CD4-positive, alpha-beta T cell treated with Interleukin-2 at 100 ng/mL for 4 hours (primary cell): Measurements from ENCODE around the gene KDM7A.

Source experiments
- DNase-seq: peaks from one replicate; pipeline ENCODE4 v3.0.0-alpha.2; 2020; ENCODE audit warnings: low spot score

The KDM7A gene

DNA sequence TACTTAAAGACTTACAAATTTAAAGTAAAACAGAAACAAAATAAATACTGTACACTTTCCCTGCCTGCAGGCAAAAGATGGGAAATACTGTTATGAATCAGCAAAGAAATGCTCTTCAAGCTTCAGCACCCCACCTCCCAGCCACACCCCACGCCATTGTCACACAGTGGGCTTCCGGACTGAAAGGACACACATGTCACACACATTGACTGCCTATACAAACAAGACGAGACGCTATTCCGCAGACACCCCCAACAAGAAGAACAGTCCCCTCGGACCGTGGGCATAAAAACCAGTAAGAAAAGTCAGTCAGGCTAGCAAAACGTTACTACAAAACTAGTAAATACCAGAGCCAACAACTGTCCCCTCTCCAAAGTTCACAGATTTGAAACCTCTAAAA, 91.8 kb downstream of the KDM7A start:
- DNase-seq: peak; percentile 49

DNA sequence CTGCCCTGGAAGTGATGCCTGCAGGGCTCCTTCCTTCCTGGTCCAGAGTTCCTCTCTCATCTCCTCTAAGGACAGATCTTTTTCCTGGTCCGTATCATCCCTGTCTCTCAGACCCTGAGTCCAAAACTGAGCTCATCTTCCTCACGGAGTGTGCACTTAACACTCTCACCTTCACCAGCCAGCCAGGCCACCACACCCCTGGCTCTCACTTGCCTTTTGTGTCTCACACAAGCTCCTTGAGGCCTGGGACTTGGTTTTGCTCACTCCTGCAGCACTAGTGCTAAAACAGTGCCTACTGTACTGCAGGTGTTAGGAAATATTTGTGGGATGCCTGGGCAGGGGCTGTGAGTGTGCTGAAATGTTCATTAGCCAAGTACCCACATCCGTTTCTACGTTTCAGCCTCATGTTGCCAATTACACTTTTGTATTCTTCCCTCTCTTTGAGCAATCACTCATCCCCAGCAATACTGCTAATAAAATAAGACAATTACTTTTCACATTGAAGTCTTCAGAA, 92.6 kb downstream of the KDM7A start:
- DNase-seq: no peak

DNA sequence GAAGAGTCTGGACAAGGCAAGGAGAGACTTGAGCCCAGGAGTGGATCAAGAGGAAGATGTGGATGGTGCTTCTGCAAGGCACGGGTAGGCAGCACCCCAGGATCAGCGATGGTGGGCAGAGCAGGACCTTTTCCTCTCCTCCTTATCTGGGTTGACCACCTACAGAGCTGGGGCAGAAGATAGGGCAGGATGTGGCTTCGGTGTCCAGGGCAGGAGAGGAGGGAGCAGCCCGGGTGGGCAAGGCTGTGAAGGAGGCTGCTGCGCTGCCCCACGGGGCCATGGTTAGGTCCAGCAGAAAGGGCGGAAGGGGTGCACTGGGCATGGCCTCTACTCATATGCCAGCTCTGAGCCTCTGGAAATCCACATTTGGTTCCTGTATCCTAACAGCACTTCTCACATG, 94.0 kb downstream of the KDM7A start:
- DNase-seq: no peak

- no peak for DNase-seq
Measured at GRCh38 chr7:140081774-140082425, 94.9 kb downstream of the KDM7A start.

- DNase-seq: no peak
Measured at GRCh38 chr7:140080919-140081318, 95.9 kb downstream of the KDM7A start.

- no peak for DNase-seq
Measured at GRCh38 chr7:140079121-140079536, 97.7 kb downstream of the KDM7A start.

DNA sequence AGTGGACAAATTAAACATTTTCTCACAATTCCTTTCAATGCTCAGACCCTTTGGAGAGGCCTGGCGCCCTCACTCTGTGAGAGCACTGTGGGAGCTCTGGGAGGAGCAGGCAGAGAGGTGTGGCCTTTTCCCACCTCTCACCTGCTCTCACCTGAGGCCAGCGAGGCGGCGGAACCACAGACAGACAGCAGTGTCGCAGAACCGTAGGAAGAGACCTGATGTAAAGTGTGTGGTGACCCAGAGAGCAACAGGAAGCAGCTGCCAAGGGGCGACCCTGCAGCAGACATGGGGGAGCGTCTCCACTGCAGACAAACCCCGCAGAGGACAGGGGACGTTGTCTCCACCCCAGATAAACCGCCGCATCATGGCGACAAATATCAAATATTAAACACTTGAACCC, 98.4 kb downstream of the KDM7A start:
- DNase-seq: no peak

GRCh38 chr7:140074780-140075179, 102.0 kb downstream of the KDM7A start:
- DNase-seq: no peak

- DNase-seq: no peak
Measured at GRCh38 chr7:140070546-140070945, 106.2 kb downstream of the KDM7A start.

DNA sequence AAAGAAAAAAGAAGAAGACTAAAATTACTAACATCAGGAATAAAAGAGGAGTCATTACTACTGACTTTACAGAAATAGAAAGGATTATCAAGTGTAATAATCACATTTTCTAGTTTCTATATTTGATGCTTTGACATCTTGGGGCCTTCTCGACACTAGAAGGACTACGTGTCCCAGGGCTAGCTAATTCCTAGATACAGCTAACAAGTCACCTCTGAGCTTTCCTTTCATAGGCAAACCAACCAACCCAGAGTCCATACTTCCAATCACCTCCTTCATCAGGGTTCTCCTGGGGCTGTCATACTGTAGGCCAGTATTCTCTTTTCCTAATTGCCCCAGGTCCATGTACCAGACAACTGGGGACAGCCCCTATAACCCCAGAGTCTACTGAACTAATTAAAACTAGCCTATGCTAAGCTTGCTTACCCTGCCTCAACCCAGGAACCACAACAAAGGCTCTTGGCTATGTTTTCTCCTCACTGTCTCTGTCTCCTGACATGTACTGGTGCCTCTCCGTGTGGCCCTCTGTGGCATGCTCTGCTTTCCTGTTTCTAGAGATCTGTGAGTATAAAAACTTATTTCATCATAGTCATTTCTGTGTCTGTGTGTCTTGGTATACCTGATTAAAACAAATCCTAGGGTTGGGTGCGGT, 107.4 kb downstream of the KDM7A start:
- no peak for DNase-seq

- DNase-seq: no peak
Measured at GRCh38 chr7:140068033-140068432, 108.8 kb downstream of the KDM7A start.

DNA sequence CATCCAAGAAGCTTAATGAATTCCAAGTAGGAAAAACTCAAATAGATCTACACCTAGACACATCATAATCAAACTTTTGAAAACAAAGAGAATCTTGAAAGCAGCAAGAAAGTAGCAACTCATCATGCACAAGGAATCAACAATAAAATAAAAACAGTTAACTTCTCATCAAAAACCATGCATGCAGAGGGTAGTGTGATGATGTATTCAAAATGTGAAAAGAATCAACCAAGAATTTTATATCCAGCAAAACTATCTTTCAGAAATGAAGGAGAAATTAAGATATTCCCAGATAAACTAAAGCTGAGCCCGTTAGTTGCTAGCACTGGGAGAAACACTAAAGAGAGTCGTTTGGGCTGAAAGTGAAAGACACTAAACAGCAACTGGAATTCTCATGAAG, 109.7 kb downstream of the KDM7A start:
- DNase-seq: no peak

DNA sequence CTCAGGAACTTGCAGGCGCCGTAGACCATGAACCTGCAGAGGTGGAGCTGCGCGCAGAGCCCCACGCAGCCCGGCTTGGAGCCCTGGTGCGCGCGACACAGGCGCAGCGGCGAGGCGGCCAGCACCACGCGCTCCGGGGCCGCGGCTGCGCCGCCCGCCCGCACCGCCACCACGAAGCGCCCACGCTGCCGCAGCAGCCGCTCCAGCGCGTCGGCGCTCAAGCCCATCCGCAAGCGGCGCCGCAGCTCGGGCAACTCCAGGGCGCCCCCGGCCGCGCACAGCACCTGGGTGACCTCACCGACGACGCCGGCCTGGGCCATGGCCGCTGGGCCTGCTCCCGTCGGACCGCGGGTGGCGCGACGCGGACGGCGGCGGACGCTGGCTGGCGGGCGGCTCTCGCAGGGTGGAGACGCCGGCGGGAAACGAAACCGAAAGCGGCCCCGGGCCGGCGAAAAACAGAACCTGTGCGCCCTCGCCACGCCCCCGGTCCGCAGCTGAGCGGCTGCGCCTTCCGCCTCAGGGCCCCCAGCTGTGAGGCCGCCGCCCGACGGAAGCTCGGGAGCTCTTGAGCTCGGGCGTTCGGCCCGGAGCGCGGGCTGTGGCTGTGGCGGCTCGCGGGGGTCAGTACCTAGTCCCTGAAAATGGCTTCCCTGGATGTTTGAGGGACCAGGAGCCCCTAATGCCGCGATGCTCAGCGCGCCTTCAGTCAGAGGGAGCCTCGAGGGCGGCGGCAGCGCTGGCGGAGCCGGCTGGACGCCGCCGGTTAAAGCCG, 114.1 kb downstream of the KDM7A start, which contains the start of gene PARP12:
Gene PARP12 (minus strand): TSS at position 424 of the 772 bp plus-strand sequence. CDS start 104 bp downstream, at position 320.
- peak; percentile 88 for DNase-seq

- peak; percentile 71 for DNase-seq
Measured at GRCh38 chr7:140062118-140062527, 114.7 kb downstream of the KDM7A start.

- no peak for DNase-seq
Measured at GRCh38 chr7:140061607-140061930, 115.2 kb downstream of the KDM7A start.

DNA sequence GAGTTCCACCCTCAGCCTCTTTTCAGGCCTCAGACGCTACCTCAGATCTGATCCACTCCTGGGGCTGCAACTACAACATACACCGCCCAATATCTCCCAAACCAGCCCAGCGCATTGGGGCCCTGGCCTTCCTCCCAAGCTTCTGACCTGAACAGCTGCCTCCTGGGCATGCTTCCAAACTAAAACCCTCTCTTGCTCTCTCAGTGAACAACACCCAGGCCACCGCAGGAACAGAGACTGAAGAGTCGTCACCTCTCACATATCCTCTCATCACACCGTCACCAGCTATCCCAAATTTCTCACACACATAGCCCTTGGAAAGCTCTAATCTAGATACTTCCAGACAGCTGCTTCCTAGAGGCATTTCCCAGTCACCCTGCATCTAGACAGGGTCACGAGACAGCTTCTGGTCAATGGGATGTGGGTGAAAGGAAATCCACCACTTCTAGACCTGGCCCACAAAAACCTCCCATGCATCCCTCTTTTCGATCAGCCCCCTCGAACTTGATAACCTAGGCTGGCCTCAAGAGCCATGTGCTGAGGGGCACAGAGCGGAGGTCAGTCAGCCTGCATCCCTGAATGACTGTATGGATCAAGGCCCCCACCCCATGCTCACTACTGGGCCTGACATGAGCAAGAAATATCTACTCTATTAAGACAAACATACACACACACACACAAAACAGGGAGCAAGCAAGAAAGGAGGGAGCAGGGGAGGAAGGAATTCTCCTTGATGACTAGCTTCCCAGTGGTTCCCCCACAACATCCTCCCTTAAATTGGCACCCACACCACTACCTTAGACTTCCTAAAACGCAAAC, 115.8 kb downstream of the KDM7A start:
- DNase-seq: no peak

- DNase-seq: peak; percentile 25
Measured at GRCh38 chr7:140060243-140060630, 116.5 kb downstream of the KDM7A start.

GRCh38 chr7:140059273-140060242, 117.2 kb downstream of the KDM7A start:
- peak; percentile 70 for DNase-seq

DNA sequence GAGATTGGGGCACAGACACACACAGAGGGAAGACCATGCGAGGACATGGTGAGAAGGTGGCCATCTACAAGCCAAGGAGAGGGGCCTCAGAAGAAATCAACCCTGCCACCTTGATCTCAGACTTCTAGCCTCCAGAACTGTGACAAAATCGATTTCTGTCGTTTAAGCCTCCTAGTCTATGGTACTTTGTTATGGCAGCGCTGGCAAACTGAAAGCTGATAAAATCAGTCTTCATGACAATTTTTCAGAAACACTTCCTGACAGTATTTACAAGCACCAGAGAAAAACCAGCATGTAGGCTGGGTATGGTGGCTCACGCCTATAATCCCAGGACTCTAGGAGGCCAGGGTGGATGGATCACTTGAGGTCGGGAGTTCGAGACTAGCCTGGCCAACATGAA, 118.3 kb downstream of the KDM7A start:
- DNase-seq: no peak

- DNase-seq: no peak
Measured at GRCh38 chr7:140057143-140057535, 119.6 kb downstream of the KDM7A start.
